HG02943 (cell line): Measurements from ENCODE around the gene ZNF324.
A peak's percentile ranks its signal among the peaks of the same experiment; 100 is the strongest.

Experiments used
- ATAC-seq: cut with Tn5 transposase; IDR thresholded peaks from one replicate; pipeline ENCODE4 v1.9.1; 2021; ENCODE audit warnings: mild to moderate bottlenecking, low read depth, moderate library complexity; ENCODE audit not compliant: unreplicated experiment

ZNF324 gene

DNA sequence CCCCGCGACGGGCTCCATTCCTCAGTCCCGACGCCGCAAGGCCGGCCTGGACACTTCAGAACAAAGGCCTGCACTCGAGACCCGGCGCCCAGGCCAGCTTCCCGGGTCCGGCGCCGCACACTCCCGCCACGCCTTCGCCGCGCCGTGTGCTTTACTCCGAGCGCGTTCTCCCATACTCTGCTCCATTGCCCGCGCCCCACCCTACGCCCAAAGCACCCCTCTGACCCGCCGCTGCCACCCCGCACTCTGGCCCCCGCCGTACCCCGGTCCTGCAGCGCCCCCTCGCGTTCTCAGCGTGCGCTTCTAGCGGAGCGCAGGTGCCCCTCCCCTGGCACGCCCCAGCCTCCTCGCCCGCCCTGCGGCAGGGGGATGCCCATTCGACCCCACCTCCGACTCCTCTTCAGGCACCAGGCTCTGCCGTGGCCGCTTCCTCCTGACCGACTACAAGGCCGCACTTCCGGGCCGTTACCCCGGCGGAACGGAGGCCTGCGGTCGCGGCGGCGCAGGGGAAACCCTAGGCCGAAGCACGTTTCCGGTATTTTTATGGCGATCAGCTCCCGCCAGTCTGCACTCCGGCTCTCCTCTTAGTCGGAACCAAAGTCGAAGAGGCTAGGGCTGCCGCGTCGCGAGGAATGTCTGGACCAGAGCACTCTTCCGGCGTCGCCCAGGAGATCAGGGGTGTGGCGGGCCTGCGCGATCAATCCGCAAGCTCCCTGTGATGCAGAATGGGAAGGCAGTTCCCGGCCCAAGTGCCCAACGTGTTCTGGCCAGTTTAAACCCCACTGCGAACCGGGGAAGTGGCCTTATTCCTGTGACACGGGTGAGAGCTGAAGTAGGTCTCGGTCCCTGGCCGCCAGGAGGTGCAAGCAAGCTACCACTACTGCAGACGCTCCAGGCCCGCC is 52.7 kb downstream of the ZNF324 start, which contains the start of gene ZBTB45:
Gene ZBTB45 (minus strand): TSS at position 456 of the 902 bp plus-strand sequence. CDS start 2,137 bp downstream, outside the sequence.
- ATAC-seq: peak; percentile 84

DNA sequence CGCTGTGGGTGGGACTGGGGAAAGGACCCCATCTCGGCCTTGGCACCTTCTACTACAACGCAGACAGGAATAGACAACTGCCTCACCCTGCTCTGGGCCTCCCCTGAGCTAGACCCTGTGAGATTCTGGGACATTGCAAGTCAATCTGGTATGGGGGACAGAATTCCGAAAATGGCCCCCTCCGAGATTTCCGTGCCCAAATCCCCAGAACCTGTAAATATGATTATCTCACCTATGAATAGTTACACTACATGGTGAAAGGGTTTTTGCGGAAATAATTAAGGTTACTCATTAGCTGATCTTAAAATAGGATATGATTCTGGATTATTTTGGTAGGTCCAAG is 53.3 kb downstream of the ZNF324 start:
- ATAC-seq: no peak

DNA sequence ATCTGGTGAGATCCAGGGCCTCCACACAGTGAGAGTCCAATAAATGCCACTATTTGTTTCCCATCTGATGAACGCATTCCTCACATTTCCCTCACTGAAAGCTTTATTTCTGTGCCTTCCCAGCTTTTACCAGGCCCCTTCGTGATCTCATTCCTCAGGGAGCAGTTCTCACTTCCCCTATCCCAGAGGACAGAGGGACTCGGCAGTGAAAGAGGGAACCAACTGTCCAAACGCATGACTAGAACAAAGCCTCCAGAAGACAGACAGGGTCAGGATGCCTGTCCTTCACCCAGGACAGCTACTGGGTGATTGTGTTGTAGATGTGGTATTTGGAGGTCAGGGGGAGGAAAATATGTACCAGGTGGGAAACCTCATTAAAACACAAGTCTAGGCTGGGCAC is 54.8 kb downstream of the ZNF324 start:
- no peak for ATAC-seq

DNA sequence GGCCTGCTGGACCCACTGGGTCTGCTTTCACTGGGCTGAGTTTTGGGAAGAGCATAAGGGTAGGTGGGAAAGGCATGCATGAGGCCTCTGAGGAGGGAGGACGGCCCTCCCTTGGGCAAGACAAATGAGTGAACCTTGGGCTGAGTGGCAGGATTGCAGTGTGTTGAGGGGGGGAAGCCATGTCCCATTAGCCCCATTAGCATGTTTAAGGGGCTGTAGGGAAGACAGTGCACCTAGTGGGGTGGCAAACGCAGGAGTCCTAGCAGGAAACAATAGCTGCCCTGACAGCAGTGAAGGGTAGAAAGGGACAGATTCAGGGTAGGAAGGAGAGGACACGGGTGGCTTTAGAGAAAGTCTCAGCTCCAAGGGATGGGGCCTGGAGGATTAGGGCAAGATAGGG is 55.8 kb downstream of the ZNF324 start:
- ATAC-seq: no peak
